Tibial nerve (tissue), 4 donors: ENCODE data around the gene UVSSA. TPM values are rescaled to one million over a fixed set of nuclear protein-coding genes. Genes with fewer than 3 reads are reported as not detected.

Experiments
- DNase-seq, 2 donors: peaks; one replicate each; pipeline ENCODE4 v3.0.0-alpha.2; 2019; ENCODE audit warnings: low spot score in 2 of 2
- H3K27ac ChIP-seq, 4 donors: fragments of 200-600 bp; sonication (generic) in 3 of 4; one replicate each; pipeline ENCODE4 v1.5.1; 2017 to 2019; ENCODE audit warnings: mild to moderate bottlenecking in 1 of 4
- H3K27me3 ChIP-seq, 2 donors: fragments of 200-600 bp; sonication (generic) in 1 of 2; one replicate each; pipeline versions ENCODE4 v1.5.1 to v1.6.0; 2017 to 2019
- H3K36me3 ChIP-seq, 3 donors: fragments of 200-600 bp; sonication (generic); one replicate each; pipeline ENCODE4 v1.5.1; 2018 to 2019
- H3K4me1 ChIP-seq, 4 donors: fragments of 200-600 bp; sonication (generic) in 3 of 4; one replicate each; pipeline ENCODE4 v1.5.1; 2017 to 2019
- H3K4me3 ChIP-seq, 4 donors: fragments of 200-600 bp; sonication (generic) in 3 of 4; one replicate each; pipeline ENCODE4 v1.5.1; 2017 to 2019; ENCODE audit warnings: mild to moderate bottlenecking in 1 of 4, moderate library complexity in 1 of 4
- H3K9me3 ChIP-seq, 4 donors: fragments of 200-600 bp; sonication (generic) in 3 of 4; one replicate each; pipeline ENCODE4 v1.5.1; 2017 to 2019
- EP300 ChIP-seq, 2 donors: sonication (generic); formaldehyde crosslinking; IDR thresholded peaks; one replicate each; pipeline ENCODE4 v1.6.1; 2017; ENCODE audit warnings: antibody characterized with exemption in 2 of 2, mild to moderate bottlenecking in 1 of 2
- POLR2A ChIP-seq, 2 donors: fragments of 450-650 bp; IDR thresholded peaks; one replicate each; pipeline ENCODE4 v1.6.1; 2017; ENCODE audit warnings: antibody characterized with exemption in 2 of 2, mild to moderate bottlenecking in 2 of 2, moderate library complexity in 2 of 2
- WGBS, 2 donors: methylation state at CpG; one replicate each; pipeline ENCODE4 v1.1.5; 2018; 5-methylcytosine and 5-hydroxymethylcytosine counted together
- total RNA-seq, 4 donors: library from RNA; depleted of rRNA; stranded (reverse); fragments of >200 nt; gene quantifications; one replicate each; pipeline ENCODE4 v1.1.0, GENCODE V29; 2016
- TF ChIP-seq, protein P1 (sequence below), 5 experiments: fragments of 200-600 bp in 3 of 5; fragments of 450-650 bp in 2 of 5; sonication (generic) in 3 of 5; IDR thresholded peaks; one replicate each; pipeline ENCODE4 v1.5.1; 2016 to 2019; ENCODE audit warnings: antibody characterized with exemption in 5 of 5, mild to moderate bottlenecking in 3 of 5, moderate library complexity in 2 of 5

The UVSSA gene
- total RNA-seq, 4 donors from 2014 or later: 29.8 to 72.0 (median 30.4) TPM

DNA sequence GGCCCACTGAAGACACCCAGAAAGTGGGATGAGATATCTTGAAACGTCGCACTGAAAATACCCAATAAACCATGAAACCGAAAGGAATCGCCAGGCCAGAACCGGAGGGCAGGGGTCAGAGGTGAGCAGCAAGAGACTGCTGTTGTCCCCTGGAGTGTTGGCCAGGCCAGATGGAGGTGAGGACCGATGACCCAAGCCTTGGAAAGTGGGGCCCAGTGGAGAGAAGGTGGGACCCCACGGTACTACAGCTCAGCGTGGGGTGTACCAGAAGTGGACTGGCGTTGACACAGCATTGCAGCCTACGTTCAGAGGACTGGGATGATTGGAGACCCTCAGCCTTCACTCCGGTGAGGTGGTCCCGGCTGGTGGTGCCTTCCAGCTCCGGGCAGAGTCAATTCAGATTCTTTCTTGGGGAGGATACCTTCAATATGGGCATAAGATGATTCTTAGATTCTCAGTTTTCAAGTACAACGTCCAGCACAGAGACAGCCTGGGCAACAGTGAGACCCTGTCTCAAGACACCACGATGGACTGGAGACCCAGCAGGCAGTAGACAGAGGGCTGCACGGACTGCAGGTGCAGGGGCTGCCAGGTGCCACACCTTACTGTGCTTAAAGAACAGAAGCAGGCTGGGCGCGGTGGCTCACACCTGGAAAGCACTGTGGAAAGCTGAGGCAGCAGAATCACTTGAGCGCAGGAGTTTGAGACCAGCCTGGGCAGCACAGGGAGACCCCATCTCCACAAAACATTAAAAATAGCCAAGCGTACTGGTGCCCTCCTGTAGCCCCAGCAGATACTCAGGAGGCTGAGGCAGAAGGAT lies 34.0 kb upstream of the UVSSA start:
- Histone ChIP-seq H3K4me1 (peaks cover 6 to 34% (median 26%) of the 10 kb centered on the region in 4 donors), H3K4me3 (no peak overlapping the region), H3K36me3 (peaks cover 12 to 55% (median 31%) of the 10 kb centered on the region in 3 donors), H3K27ac (no peak overlapping the region), H3K9me3 (no peaks in the 10 kb centered on the region), H3K27me3 (no peaks in the 10 kb centered on the region)
- 90 to 94% methylated on average over 20 of the region's 20 CpGs for WGBS, 2 donors
- DNase-seq: no peak
- no peak for TF ChIP-seq EP300 (IDR thresholded peaks at IDR 0.05)
- TF ChIP-seq POLR2A (IDR thresholded peaks at IDR 0.05): no peak
- TF ChIP-seq, protein P1, sequence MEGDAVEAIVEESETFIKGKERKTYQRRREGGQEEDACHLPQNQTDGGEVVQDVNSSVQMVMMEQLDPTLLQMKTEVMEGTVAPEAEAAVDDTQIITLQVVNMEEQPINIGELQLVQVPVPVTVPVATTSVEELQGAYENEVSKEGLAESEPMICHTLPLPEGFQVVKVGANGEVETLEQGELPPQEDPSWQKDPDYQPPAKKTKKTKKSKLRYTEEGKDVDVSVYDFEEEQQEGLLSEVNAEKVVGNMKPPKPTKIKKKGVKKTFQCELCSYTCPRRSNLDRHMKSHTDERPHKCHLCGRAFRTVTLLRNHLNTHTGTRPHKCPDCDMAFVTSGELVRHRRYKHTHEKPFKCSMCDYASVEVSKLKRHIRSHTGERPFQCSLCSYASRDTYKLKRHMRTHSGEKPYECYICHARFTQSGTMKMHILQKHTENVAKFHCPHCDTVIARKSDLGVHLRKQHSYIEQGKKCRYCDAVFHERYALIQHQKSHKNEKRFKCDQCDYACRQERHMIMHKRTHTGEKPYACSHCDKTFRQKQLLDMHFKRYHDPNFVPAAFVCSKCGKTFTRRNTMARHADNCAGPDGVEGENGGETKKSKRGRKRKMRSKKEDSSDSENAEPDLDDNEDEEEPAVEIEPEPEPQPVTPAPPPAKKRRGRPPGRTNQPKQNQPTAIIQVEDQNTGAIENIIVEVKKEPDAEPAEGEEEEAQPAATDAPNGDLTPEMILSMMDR (IDR thresholded peaks at IDR 0.05): no peak

DNA sequence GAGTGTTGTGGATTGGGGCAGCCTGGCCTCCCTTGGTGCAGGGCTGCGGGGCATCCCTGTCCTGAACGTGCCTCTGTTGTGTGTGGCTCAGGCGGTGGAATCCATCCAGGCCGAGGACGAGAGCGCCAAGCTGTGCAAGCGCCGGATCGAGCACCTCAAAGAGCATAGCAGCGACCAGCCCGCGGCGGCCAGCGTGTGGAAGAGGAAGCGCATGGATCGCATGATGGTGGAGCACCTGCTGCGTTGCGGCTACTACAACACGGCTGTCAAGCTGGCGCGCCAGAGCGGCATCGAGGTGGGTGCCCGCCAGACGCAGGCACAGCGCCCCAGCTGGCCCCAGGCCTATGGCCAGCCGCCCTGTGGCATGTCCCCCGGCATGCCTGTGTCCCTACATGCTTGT lies 31.7 kb upstream of the UVSSA start:
- H3K27ac ChIP-seq: no peak overlapping the region
- no peaks in the 10 kb centered on the region for H3K9me3 ChIP-seq
- H3K36me3 ChIP-seq: peaks cover 12 to 74% (median 31%) of the 10 kb centered on the region in 3 donors
- no peaks in the 10 kb centered on the region for H3K27me3 ChIP-seq
- DNase-seq: no peak
- TF ChIP-seq POLR2A (IDR thresholded peaks at IDR 0.05): no peak
- TF ChIP-seq, protein P1 (IDR thresholded peaks at IDR 0.05): no peak
- TF ChIP-seq EP300 (IDR thresholded peaks at IDR 0.05): no peak
- H3K4me1 ChIP-seq: peaks cover 0 to 13% (median 9%) of the 10 kb centered on the region in 4 donors
- H3K4me3 ChIP-seq: no peak overlapping the region
- 97% methylated on average over 19 to 28 of the region's 28 CpGs for WGBS, 2 donors

DNA sequence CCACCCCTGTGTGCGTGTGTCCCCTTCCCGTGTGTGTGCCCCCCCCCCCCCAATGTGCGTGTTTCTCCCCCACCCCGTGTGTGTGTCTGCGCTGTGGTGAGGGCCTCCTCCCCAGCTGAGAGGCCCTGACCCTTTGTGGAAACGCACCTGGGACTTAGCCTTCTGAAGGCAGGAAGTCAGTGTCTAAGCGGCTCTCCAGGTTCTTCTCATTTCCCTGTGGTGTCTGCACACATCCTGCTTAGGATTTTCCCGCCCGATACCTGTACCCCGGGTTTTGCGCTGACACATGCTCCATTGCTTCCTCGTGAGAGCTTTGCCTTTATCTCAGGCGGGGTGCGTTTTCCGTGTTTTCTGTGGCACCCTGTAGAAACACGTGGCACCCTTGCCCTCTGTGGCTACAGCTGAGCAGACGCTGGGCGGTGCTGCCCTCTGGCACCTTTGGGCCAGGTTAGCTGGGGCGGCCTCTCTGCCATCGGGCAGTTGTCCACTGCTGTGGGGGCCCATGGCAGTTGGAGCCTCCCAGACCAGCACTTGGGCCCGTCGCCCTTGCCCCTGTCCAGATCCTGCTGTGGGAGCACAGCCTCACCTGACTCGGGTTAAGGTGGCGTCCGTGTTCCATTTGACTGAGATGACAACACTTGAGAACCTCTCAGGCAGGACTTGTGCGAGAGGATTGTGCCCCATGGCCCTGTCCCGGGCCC lies 31.0 kb upstream of the UVSSA start:
- TF ChIP-seq POLR2A (IDR thresholded peaks at IDR 0.05) (no peak), EP300 (IDR thresholded peaks at IDR 0.05) (no peak)
- TF ChIP-seq, protein P1 (IDR thresholded peaks at IDR 0.05): no peak
- peaks cover 0 to 6% (median 4%) of the 10 kb centered on the region in 4 donors for H3K4me1 ChIP-seq
- WGBS, 2 donors: 91 to 94% methylated on average over 17 to 23 of the region's 27 CpGs
- no peaks in the 10 kb centered on the region for H3K9me3 ChIP-seq
- peaks cover 12 to 78% (median 31%) of the 10 kb centered on the region in 3 donors for H3K36me3 ChIP-seq
- DNase-seq: no peak
- H3K27ac ChIP-seq: no peak overlapping the region
- no peaks in the 10 kb centered on the region for H3K27me3 ChIP-seq
- H3K4me3 ChIP-seq: no peak overlapping the region

DNA sequence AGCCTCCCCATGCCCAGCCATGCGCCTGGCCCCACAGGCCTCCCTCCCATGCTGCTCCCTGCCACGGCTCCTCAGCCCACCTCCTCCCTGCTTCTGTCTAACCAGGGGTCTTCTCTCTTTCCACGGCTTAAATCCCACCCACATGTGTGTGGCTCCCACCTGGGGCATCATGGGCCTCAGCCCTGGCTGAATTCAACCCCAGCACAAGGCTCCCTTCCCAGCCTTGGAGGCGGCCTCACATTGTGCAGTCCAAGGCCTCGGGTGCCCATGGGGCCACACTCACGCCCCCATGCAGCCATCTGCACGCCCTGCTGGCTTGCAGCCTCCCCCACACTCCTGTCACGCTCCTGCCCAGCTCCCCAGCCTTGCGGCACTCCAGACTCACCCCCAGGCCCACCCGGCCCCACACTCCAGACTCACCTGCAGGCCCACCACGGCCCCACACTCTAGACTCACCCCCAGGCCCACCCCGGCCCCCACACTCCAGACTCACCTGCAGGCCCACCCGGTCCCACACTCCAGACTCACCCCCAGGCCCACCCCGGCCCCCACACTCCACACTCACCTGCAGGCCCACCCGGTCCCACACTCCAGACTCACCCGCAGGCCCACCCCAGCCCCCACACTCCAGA lies 30.4 kb upstream of the UVSSA start:
- peaks cover 12 to 83% (median 31%) of the 10 kb centered on the region in 3 donors for H3K36me3 ChIP-seq
- TF ChIP-seq, protein P1 (IDR thresholded peaks at IDR 0.05): no peak
- TF ChIP-seq POLR2A (IDR thresholded peaks at IDR 0.05): no peak
- TF ChIP-seq EP300 (IDR thresholded peaks at IDR 0.05): no peak
- H3K27me3 ChIP-seq: no peaks in the 10 kb centered on the region
- peaks cover 0 to under 1% (median 0%) of the 10 kb centered on the region in 4 donors for H3K4me1 ChIP-seq
- no peak for DNase-seq
- WGBS, 2 donors: 80 to 82% methylated on average over 12 to 14 of the region's 16 CpGs
- H3K27ac ChIP-seq: no peak overlapping the region
- no peaks in the 10 kb centered on the region for H3K9me3 ChIP-seq
- H3K4me3 ChIP-seq: no peak overlapping the region
